Stimulated activated effector memory CD8-positive, alpha-beta T cell treated with anti-CD3 and anti-CD28 coated beads, Interleukin-12 subunit alpha, Interleukin-12 subunit beta, amount 100 ng/mL, for 72 hours (primary cell): Measurements from ENCODE around the gene SLC5A9.
A peak's percentile ranks its signal among the peaks of the same experiment; 100 is the strongest.
"Not testable (repeated sequence)": the region's sequence is repeated elsewhere in the genome, so short reads cannot be mapped to it uniquely, and the experiment has no call there.

ENCODE experiments used
- ATAC-seq: fragments of 150-1000 bp; cut with Tn5 transposase; 2 replicates; pipeline ENCODE4 v1.10.0; 2021
- DNase-seq, 2 donors: peaks; one replicate each; pipeline ENCODE4 v3.0.0; 2021 to 2022; ENCODE audit warnings: low spot score in 2 of 2
- H3K27ac Mint-ChIP-seq: one replicate; pipeline ENCODE4 v1.8.0; 2022; ENCODE audit warnings: mild to moderate bottlenecking, mixed read lengths
- H3K36me3 Mint-ChIP-seq: one replicate; pipeline ENCODE4 v1.8.0; 2022; ENCODE audit warnings: mild to moderate bottlenecking, mixed read lengths
- H3K4me1 Mint-ChIP-seq: one replicate; pipeline ENCODE4 v1.8.0; 2022; ENCODE audit warnings: mixed read lengths
- H3K4me3 Mint-ChIP-seq: one replicate; pipeline ENCODE4 v1.8.0; 2022; ENCODE audit warnings: mild to moderate bottlenecking, mixed read lengths
- H3K9me3 Mint-ChIP-seq: one replicate; pipeline ENCODE4 v1.8.0; 2022; ENCODE audit warnings: mixed read lengths

The SLC5A9 gene

GRCh38 chr1:48205522-48205921 lies 17.0 kb upstream of the SLC5A9 start:
- DNase-seq = no peak
- no peaks in the 10 kb centered on the region for H3K9me3 Mint-ChIP-seq
- H3K27ac Mint-ChIP-seq = no peak overlapping the region
- H3K36me3 Mint-ChIP-seq = no peaks in the 10 kb centered on the region
- no peak overlapping the region for H3K4me3 Mint-ChIP-seq
- ATAC-seq = no peak
- H3K4me1 Mint-ChIP-seq = no peaks in the 10 kb centered on the region

GRCh38 chr1:48206371-48206770 lies 16.1 kb upstream of the SLC5A9 start:
- DNase-seq (no peak), ATAC-seq (no peak)
- H3K4me1 Mint-ChIP-seq = no peaks in the 10 kb centered on the region
- no peak overlapping the region for H3K27ac Mint-ChIP-seq
- no peaks in the 10 kb centered on the region for H3K9me3 Mint-ChIP-seq
- H3K4me3 Mint-ChIP-seq = no peak overlapping the region
- H3K36me3 Mint-ChIP-seq = no peaks in the 10 kb centered on the region

GRCh38 chr1:48207131-48207530 lies 15.4 kb upstream of the SLC5A9 start:
- no peak overlapping the region for H3K27ac Mint-ChIP-seq
- H3K4me3 Mint-ChIP-seq = no peak overlapping the region
- no peaks in the 10 kb centered on the region for H3K36me3 Mint-ChIP-seq
- peak; percentile 42 for ATAC-seq
- DNase-seq = no peak
- no peaks in the 10 kb centered on the region for H3K9me3 Mint-ChIP-seq
- no peaks in the 10 kb centered on the region for H3K4me1 Mint-ChIP-seq

GRCh38 chr1:48207536-48208075 lies 14.9 kb upstream of the SLC5A9 start:
- Mint-ChIP-seq H3K9me3 (no peaks in the 10 kb centered on the region), H3K36me3 (no peaks in the 10 kb centered on the region), H3K4me3 (no peak overlapping the region), H3K4me1 (no peaks in the 10 kb centered on the region), H3K27ac (no peak overlapping the region)
- DNase-seq = no peak
- peak; percentile 32 for ATAC-seq

- Mint-ChIP-seq H3K36me3 (no peaks in the 10 kb centered on the region), H3K4me1 (no peaks in the 10 kb centered on the region), H3K27ac (no peak overlapping the region), H3K9me3 (no peaks in the 10 kb centered on the region), H3K4me3 (no peak overlapping the region)
- ATAC-seq = no peak
- no peak for DNase-seq
Observed at GRCh38 chr1:48208251-48208650, 14.3 kb upstream of the SLC5A9 start.

GRCh38 chr1:48208652-48209051 lies 13.9 kb upstream of the SLC5A9 start:
- Mint-ChIP-seq H3K27ac (no peak overlapping the region), H3K4me1 (no peaks in the 10 kb centered on the region), H3K36me3 (no peaks in the 10 kb centered on the region), H3K9me3 (no peaks in the 10 kb centered on the region), H3K4me3 (no peak overlapping the region)
- ATAC-seq (no peak), DNase-seq (no peak)

GRCh38 chr1:48213462-48213861 lies 9.1 kb upstream of the SLC5A9 start:
- DNase-seq, ATAC-seq, H3K4me1 Mint-ChIP-seq, H3K27ac Mint-ChIP-seq, H3K9me3 Mint-ChIP-seq, H3K36me3 Mint-ChIP-seq, H3K4me3 Mint-ChIP-seq: not testable (repeated sequence)

- not testable (repeated sequence) for H3K36me3 Mint-ChIP-seq, ATAC-seq, H3K4me1 Mint-ChIP-seq, DNase-seq, H3K4me3 Mint-ChIP-seq, H3K27ac Mint-ChIP-seq, H3K9me3 Mint-ChIP-seq
Observed at GRCh38 chr1:48214366-48214765, 8.2 kb upstream of the SLC5A9 start.

GRCh38 chr1:48214820-48215219 lies 7.7 kb upstream of the SLC5A9 start:
- DNase-seq (no peak), ATAC-seq (no peak)
- H3K4me3 Mint-ChIP-seq = no peak overlapping the region
- H3K9me3 Mint-ChIP-seq = no peaks in the 10 kb centered on the region
- H3K27ac Mint-ChIP-seq = no peak overlapping the region
- no peaks in the 10 kb centered on the region for H3K4me1 Mint-ChIP-seq
- no peaks in the 10 kb centered on the region for H3K36me3 Mint-ChIP-seq

- DNase-seq (no peak), ATAC-seq (peak; percentile 37)
- Mint-ChIP-seq H3K4me1 (no peaks in the 10 kb centered on the region), H3K27ac (no peak overlapping the region), H3K4me3 (no peak overlapping the region), H3K36me3 (no peaks in the 10 kb centered on the region), H3K9me3 (no peaks in the 10 kb centered on the region)
Observed at GRCh38 chr1:48215222-48215621, 7.3 kb upstream of the SLC5A9 start.

- no peak overlapping the region for H3K4me3 Mint-ChIP-seq
- H3K36me3 Mint-ChIP-seq = no peaks in the 10 kb centered on the region
- no peak overlapping the region for H3K27ac Mint-ChIP-seq
- H3K9me3 Mint-ChIP-seq = no peaks in the 10 kb centered on the region
- no peaks in the 10 kb centered on the region for H3K4me1 Mint-ChIP-seq
- ATAC-seq = peak; percentile 11
- DNase-seq = no peak
Observed at GRCh38 chr1:48215889-48216288, 6.6 kb upstream of the SLC5A9 start.

- Mint-ChIP-seq H3K4me3 (no peak overlapping the region), H3K9me3 (no peaks in the 10 kb centered on the region), H3K27ac (no peak overlapping the region), H3K4me1 (no peaks in the 10 kb centered on the region), H3K36me3 (no peaks in the 10 kb centered on the region)
- DNase-seq = no peak
- no peak for ATAC-seq
Observed at GRCh38 chr1:48216313-48216712, 6.2 kb upstream of the SLC5A9 start.

GRCh38 chr1:48216941-48217340 lies 5.6 kb upstream of the SLC5A9 start:
- Mint-ChIP-seq H3K4me3 (no peak overlapping the region), H3K9me3 (no peaks in the 10 kb centered on the region), H3K36me3 (no peaks in the 10 kb centered on the region), H3K4me1 (no peaks in the 10 kb centered on the region), H3K27ac (no peak overlapping the region)
- ATAC-seq (no peak), DNase-seq (no peak)

- Mint-ChIP-seq H3K9me3 (no peaks in the 10 kb centered on the region), H3K27ac (no peak overlapping the region), H3K4me3 (no peak overlapping the region), H3K4me1 (no peaks in the 10 kb centered on the region), H3K36me3 (no peaks in the 10 kb centered on the region)
- ATAC-seq (no peak), DNase-seq (no peak)
Observed at GRCh38 chr1:48217856-48218255, 4.7 kb upstream of the SLC5A9 start.

GRCh38 chr1:48219803-48220202 lies 2.7 kb upstream of the SLC5A9 start:
- no peak overlapping the region for H3K4me3 Mint-ChIP-seq
- H3K36me3 Mint-ChIP-seq = no peaks in the 10 kb centered on the region
- no peak for DNase-seq
- ATAC-seq = no peak
- no peaks in the 10 kb centered on the region for H3K4me1 Mint-ChIP-seq
- no peaks in the 10 kb centered on the region for H3K9me3 Mint-ChIP-seq
- no peak overlapping the region for H3K27ac Mint-ChIP-seq

GRCh38 chr1:48221122-48221521 lies 1.4 kb upstream of the SLC5A9 start:
- ATAC-seq = no peak
- no peaks in the 10 kb centered on the region for H3K36me3 Mint-ChIP-seq
- H3K27ac Mint-ChIP-seq = no peak overlapping the region
- H3K9me3 Mint-ChIP-seq = no peaks in the 10 kb centered on the region
- peaks cover 9% of the 10 kb centered on the region for H3K4me1 Mint-ChIP-seq
- DNase-seq = no peak
- no peak overlapping the region for H3K4me3 Mint-ChIP-seq

GRCh38 chr1:48221657-48222056 lies 859 bp upstream of the SLC5A9 start:
- Mint-ChIP-seq H3K9me3 (no peaks in the 10 kb centered on the region), H3K36me3 (no peaks in the 10 kb centered on the region), H3K4me3 (no peak overlapping the region), H3K27ac (no peak overlapping the region), H3K4me1 (peaks cover 9% of the 10 kb centered on the region)
- no peak for ATAC-seq
- no peak for DNase-seq
